K562 (cell line): Measurements from ENCODE around the gene LGALS8. TPM values are rescaled to one million over a fixed set of nuclear protein-coding genes. Genes with fewer than 3 reads are reported as not detected.

Source experiments
- ATAC-seq: fragments of 200-7000 bp; cut with Tn5 transposase; 3 replicates; pipeline ENCODE4 v1.9.1; 2020; ENCODE audit warnings: moderate library complexity
- BruUV-seq: library from RNA; stranded (reverse); fragments of 400-500 nt; replicated peaks from 2 replicates; lab custom pipeline; 2021; lab: Mats Ljungman, UMichigan
- CTCF ChIA-PET: fragments of 300-600 bp; formaldehyde crosslinking; extraction: SDS; loops from one replicate; lab custom pipeline; 2021; ENCODE audit warnings: low intra/inter-chr PET ratio; lab: Yijun Ruan, JAX
- POLR2A ChIA-PET: fragments of 300-600, 350-650 bp; sonication (Branson Sonifier 250); formaldehyde crosslinking; extraction: SDS; loops from one replicate; lab custom pipeline; 2021; ENCODE audit warnings: antibody characterized with exemption, inconsistent platforms; lab: Yijun Ruan, JAX
- DNase-seq, 4 experiments: peaks; one replicate each; pipeline versions ENCODE4 v3.0.0 to v3.0.0-alpha.2; 2011 to 2018; ENCODE audit warnings: low spot score in 3 of 4, mixed read lengths in 3 of 4; ENCODE audit errors: extremely low read depth in 1 of 4
- FAIRE-seq: peaks from 2 replicates; lab custom pipeline; 2011; peaks lifted over from hg19 to GRCh38; lab: Jason Lieb, UNC
- H2AFZ ChIP-seq: 2 replicates; pipeline ENCODE4 v1.6.0; 2011; ENCODE audit warnings: low read depth, low read length, control low read depth, inconsistent platforms
- H3K27ac ChIP-seq: fragments of 200-600 bp; 3 replicates; pipeline ENCODE4 v1.8.0; 2011; ENCODE audit warnings: low read depth, mild to moderate bottlenecking, control low read depth, inconsistent platforms, low read length, moderate library complexity, mixed read lengths; ENCODE audit errors: extremely low read depth
- H3K27me3 ChIP-seq, 2 experiments: fragments of 300-600 bp in 1 of 2; 2 replicates in 1 of 2; 3 replicates in 1 of 2; pipeline versions ENCODE4 v1.6.0 to v1.8.0; 2011; ENCODE audit warnings: inconsistent platforms in 2 of 2, low read length in 2 of 2, mild to moderate bottlenecking in 1 of 2, mixed read lengths in 1 of 2, moderate library complexity in 1 of 2; ENCODE audit not compliant: control insufficient read depth in 2 of 2, insufficient read depth in 2 of 2
- H3K36me3 ChIP-seq: fragments of 300-600 bp; 3 replicates; pipeline ENCODE4 v1.8.0; 2011; ENCODE audit warnings: mild to moderate bottlenecking, low read length, inconsistent platforms; ENCODE audit not compliant: control insufficient read depth, insufficient read depth
- H3K4me1 ChIP-seq, 2 experiments: fragments of 200-600 bp in 1 of 2; replicated peaks in 1 of 2; 2 replicates in 1 of 2; 3 replicates in 1 of 2; pipeline versions ENCODE4 v1.5.1 to v1.8.0; 2011; ENCODE audit warnings: inconsistent platforms in 2 of 2, low read length in 2 of 2, mild to moderate bottlenecking in 1 of 2, mixed read lengths in 1 of 2, moderate library complexity in 1 of 2; ENCODE audit not compliant: control insufficient read depth in 2 of 2, insufficient read depth in 2 of 2
- H3K4me2 ChIP-seq: 2 replicates; pipeline ENCODE4 v1.6.1; 2011; ENCODE audit warnings: low read length, control low read depth, inconsistent platforms, mixed read lengths; ENCODE audit not compliant: insufficient read depth
- H3K4me3 ChIP-seq: fragments of 200-600 bp; sonication (generic), shearing (Covaris generic); 2 replicates; pipeline ENCODE4 v1.5.1; 2016; ENCODE audit warnings: control low read depth, inconsistent platforms
- H3K79me2 ChIP-seq: fragments of 200-600 bp; 3 replicates; pipeline ENCODE4 v1.8.0; 2011; ENCODE audit warnings: low read length, inconsistent platforms; ENCODE audit not compliant: control insufficient read depth, insufficient read depth
- H3K9ac ChIP-seq, 2 experiments: 2 replicates each; pipeline versions ENCODE4 v1.6.0 to v1.6.1; 2011; ENCODE audit warnings: low read depth in 2 of 2, low read length in 2 of 2, control low read depth in 1 of 2, inconsistent platforms in 1 of 2, mild to moderate bottlenecking in 1 of 2, mixed read lengths in 1 of 2; ENCODE audit not compliant: insufficient read depth in 1 of 2
- H3K9me1 ChIP-seq: one replicate; pipeline ENCODE4 v1.6.0; 2011; ENCODE audit warnings: inconsistent platforms, mild to moderate bottlenecking, low read length, moderate library complexity; ENCODE audit not compliant: control insufficient read depth, insufficient read depth
- H3K9me3 ChIP-seq: replicated peaks from 2 replicates; pipeline ENCODE4 v1.5.1; 2011; ENCODE audit warnings: low read depth, low read length, inconsistent platforms; ENCODE audit not compliant: control insufficient read depth, insufficient read depth
- H4K20me1 ChIP-seq: replicated peaks from 2 replicates; pipeline ENCODE4 v1.6.1; 2011; ENCODE audit warnings: low read length, inconsistent platforms, mixed read lengths; ENCODE audit not compliant: control insufficient read depth, insufficient read depth
- BCL6 ChIP-seq: fragments of 250-450 bp; sonication (Bioruptor Pico); IDR thresholded peaks from 2 replicates; pipeline ENCODE4 v1.4.0; 2020
- ETS2 ChIP-seq: IDR thresholded peaks from 2 replicates; pipeline ENCODE4 v1.6.1; 2016; ENCODE audit warnings: borderline replicate concordance, missing genetic modification characterization, mild to moderate bottlenecking, moderate library complexity, missing compliant biosample characterization; ENCODE audit not compliant: poor library complexity, severe bottlenecking
- EZH2 ChIP-seq: IDR thresholded peaks from 2 replicates; pipeline ENCODE4 v1.6.1; 2012; ENCODE audit warnings: low read depth, mild to moderate bottlenecking, inconsistent platforms, low read length, borderline replicate concordance
- KDM4B ChIP-seq, 2 experiments: fragments of 450-650 bp in 1 of 2; sonication (generic) in 1 of 2; IDR thresholded peaks; 2 replicates each; pipeline ENCODE4 v1.6.1; 2016 to 2017; ENCODE audit warnings: borderline replicate concordance in 2 of 2, antibody characterized with exemption in 1 of 2, low read depth in 1 of 2, mild to moderate bottlenecking in 1 of 2
- MBD2 ChIP-seq: sonication (generic); IDR thresholded peaks from 2 replicates; pipeline ENCODE4 v1.6.1; 2016; ENCODE audit warnings: low read depth, borderline replicate concordance
- MED1 ChIP-seq: sonication (generic); formaldehyde crosslinking; IDR thresholded peaks from 2 replicates; pipeline ENCODE4 v1.8.1; 2023; ENCODE audit warnings: missing genetic modification reagents, borderline replicate concordance
- MYC ChIP-seq, 2 experiments: fragments of 250-450 bp in 1 of 2; sonication (Bioruptor Pico) in 1 of 2; IDR thresholded peaks; 2 replicates each; pipeline versions ENCODE4 v1.5.1 to v1.6.1; 2012 to 2021; ENCODE audit warnings: low read depth in 2 of 2, borderline replicate concordance in 1 of 2, improper control_type of control experiment in 1 of 2, low read length in 1 of 2, mild to moderate bottlenecking in 1 of 2, moderate library complexity in 1 of 2
- NKRF ChIP-seq: fragments of 450-650 bp; IDR thresholded peaks from 2 replicates; pipeline ENCODE4 v1.6.1; 2016; ENCODE audit warnings: borderline replicate concordance
- POLR3A ChIP-seq: IDR thresholded peaks from 2 replicates; pipeline ENCODE4 v1.6.1; 2011; ENCODE audit warnings: borderline replicate concordance, mild to moderate bottlenecking, moderate library complexity; ENCODE audit not compliant: insufficient read length, insufficient read depth; ENCODE audit errors: extremely low read depth
- PURB ChIP-seq: sonication (generic); formaldehyde crosslinking; IDR thresholded peaks from 2 replicates; pipeline ENCODE4 v1.9.0; 2021; ENCODE audit warnings: low read depth, mild to moderate bottlenecking, missing genetic modification reagents
- SMARCA4 ChIP-seq: fragments of 450-650 bp; IDR thresholded peaks from 2 replicates; pipeline ENCODE4 v1.6.1; 2016
- XRCC4 ChIP-seq: IDR thresholded peaks from one replicate; pipeline ENCODE4 v1.6.1; 2011; ENCODE audit not compliant: insufficient read depth, insufficient read length; ENCODE audit errors: extremely low read depth
- ZC3H11A ChIP-seq: IDR thresholded peaks from 2 replicates; pipeline ENCODE4 v1.6.1; 2012; ENCODE audit warnings: low read depth, low read length, improper control_type of control experiment
- ZNF785 ChIP-seq: fragments of 250-450 bp; sonication (Bioruptor Pico); IDR thresholded peaks from 2 replicates; pipeline ENCODE4 v1.4.0; 2020; ENCODE audit warnings: mild to moderate bottlenecking
- WGBS: fragments of 100-300 bp; shearing (Covaris generic); methylation state at CpG from one replicate; pipeline ENCODE4 v1.1.6; 2016; ENCODE audit warnings: low coverage, mixed read lengths; ENCODE audit not compliant: insufficient coverage; ENCODE audit errors: missing lambda C conversion rate; 5-methylcytosine and 5-hydroxymethylcytosine counted together
- in situ Hi-C: fragments of 300-500 bp; cut with MboI; formaldehyde crosslinking; loops from 4 replicates; pipeline ENCODE4 v1.15.0; 2018; ENCODE audit warnings: inconsistent platforms, mixed read lengths
- intact Hi-C: fragments of 100-400 bp; cut with micrococcal nuclease; formaldehyde crosslinking; loops from 2 replicates; pipeline ENCODE4 v1.14.2; 2022
- polyA plus RNA-seq, 8 experiments: library from polyadenylated mRNA; depleted of rRNA in 4 of 8; stranded (reverse) in 5 of 8; unstranded in 3 of 8; fragments of >200 nt; fragmentation: Nextera tagmentation in 2 of 8; fragmentation: Illumina TruSeq in 1 of 8; extraction: Ambion mirVana in 2 of 8; extraction: Trizol in 1 of 8; gene quantifications; 2 replicates each; pipeline versions ENCODE4 v1.2.1 to v1.2.3, GENCODE V29; 2011 to 2014; ENCODE audit warnings: inconsistent platforms in 1 of 8, missing spikeins in 1 of 8
- total RNA-seq, 7 experiments: library from RNA; depleted of rRNA in 6 of 7; stranded (reverse); fragments of >200 nt in 6 of 7; fragmentation: Illumina TruSeq in 2 of 7; extraction: Trizol in 2 of 7; gene quantifications; 2 replicates each; pipeline versions ENCODE4 v1.2.1 to v1.2.3, GENCODE V29; 2011 to 2021; ENCODE audit warnings: low replicate concordance in 1 of 7
- TF ChIP-seq, protein P1 (sequence below), 2 experiments: fragments of 450-650 bp in 1 of 2; IDR thresholded peaks; 2 replicates each; pipeline ENCODE4 v1.6.1; 2011 to 2017; ENCODE audit warnings: low read depth in 2 of 2, antibody characterized with exemption in 1 of 2, borderline replicate concordance in 1 of 2, low read length in 1 of 2, mild to moderate bottlenecking in 1 of 2, mixed read lengths in 1 of 2; ENCODE audit not compliant: control insufficient read depth in 1 of 2
- TF ChIP-seq, protein P2 (sequence below): fragments of 450-650 bp; IDR thresholded peaks from one replicate; pipeline ENCODE4 v1.6.1; 2018; ENCODE audit warnings: mild to moderate bottlenecking, moderate library complexity; ENCODE audit not compliant: partially characterized antibody

Gene LGALS8
- total and polyA plus RNA-seq, 9 of the 15 experiments (the other 6 are each of a cell fraction or from before 2014, with no cell fraction given), result 57.4 to 87.7 (median 70.3) TPM

DNA sequence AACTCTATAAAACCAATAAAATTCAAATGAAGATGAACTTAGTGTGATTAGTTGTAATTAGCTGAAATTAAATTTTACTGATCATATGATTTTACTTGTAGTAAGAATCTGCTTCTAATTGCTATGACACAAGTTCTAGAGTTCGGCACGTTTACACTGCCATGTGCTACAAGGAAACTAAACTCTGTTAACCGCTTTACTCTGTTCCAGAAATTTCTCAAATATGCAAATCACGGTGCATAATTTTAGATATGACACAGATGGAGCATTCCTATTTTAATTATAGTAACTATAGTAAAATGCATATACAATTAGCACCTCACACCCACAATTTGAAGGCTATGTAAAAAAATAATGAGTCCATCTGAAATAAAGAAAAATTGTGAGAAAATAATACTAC is 65.7 kb downstream of the LGALS8 start:
- H3K4me2 ChIP-seq, result no peak overlapping the region
- H3K4me1 ChIP-seq, result no peaks in the 10 kb centered on the region
- WGBS, result 96% methylated on average over 4 of the region's 4 CpGs
- FAIRE-seq (no peak), DNase-seq (no peak), ATAC-seq (no peak)
- peaks cover 96% of the 10 kb centered on the region for H3K36me3 ChIP-seq
- ChIA-PET POLR2A (interaction anchor here (0.8 kb wide), 1 partner anchor 16 kb away, joined by 3 read pairs; no protein-coding TSS in a partner anchor), CTCF (no interaction called here)
- H3K27ac ChIP-seq, result no peak overlapping the region
- no peaks in the 10 kb centered on the region for H3K9me3 ChIP-seq
- no peak overlapping the region for H2AFZ ChIP-seq
- H3K9ac ChIP-seq, result no peak overlapping the region
- no peaks in the 10 kb centered on the region; the same call in 2 of the 3 replicates for H3K79me2 ChIP-seq
- BruUV-seq, result no TSS peak
- in situ Hi-C loops (no loop called here), intact Hi-C loops (no loop called here)
- no peak overlapping the region for H3K4me3 ChIP-seq
- H4K20me1 ChIP-seq, result no peaks in the 10 kb centered on the region
- no peaks in the 10 kb centered on the region for H3K9me1 ChIP-seq
- no peaks in the 10 kb centered on the region for H3K27me3 ChIP-seq
- TF ChIP-seq MBD2, result no peak
- TF ChIP-seq SMARCA4, result no peak
- TF ChIP-seq, protein P1, sequence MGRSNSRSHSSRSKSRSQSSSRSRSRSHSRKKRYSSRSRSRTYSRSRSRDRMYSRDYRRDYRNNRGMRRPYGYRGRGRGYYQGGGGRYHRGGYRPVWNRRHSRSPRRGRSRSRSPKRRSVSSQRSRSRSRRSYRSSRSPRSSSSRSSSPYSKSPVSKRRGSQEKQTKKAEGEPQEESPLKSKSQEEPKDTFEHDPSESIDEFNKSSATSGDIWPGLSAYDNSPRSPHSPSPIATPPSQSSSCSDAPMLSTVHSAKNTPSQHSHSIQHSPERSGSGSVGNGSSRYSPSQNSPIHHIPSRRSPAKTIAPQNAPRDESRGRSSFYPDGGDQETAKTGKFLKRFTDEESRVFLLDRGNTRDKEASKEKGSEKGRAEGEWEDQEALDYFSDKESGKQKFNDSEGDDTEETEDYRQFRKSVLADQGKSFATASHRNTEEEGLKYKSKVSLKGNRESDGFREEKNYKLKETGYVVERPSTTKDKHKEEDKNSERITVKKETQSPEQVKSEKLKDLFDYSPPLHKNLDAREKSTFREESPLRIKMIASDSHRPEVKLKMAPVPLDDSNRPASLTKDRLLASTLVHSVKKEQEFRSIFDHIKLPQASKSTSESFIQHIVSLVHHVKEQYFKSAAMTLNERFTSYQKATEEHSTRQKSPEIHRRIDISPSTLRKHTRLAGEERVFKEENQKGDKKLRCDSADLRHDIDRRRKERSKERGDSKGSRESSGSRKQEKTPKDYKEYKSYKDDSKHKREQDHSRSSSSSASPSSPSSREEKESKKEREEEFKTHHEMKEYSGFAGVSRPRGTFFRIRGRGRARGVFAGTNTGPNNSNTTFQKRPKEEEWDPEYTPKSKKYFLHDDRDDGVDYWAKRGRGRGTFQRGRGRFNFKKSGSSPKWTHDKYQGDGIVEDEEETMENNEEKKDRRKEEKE (IDR thresholded peaks at IDR 0.05; ENCODE audit: borderline replicate concordance in 1 of 2, control insufficient read depth in 1 of 2, low read depth in 2 of 2, low read length in 1 of 2), result no peak
- TF ChIP-seq ZC3H11A, result no peak
- no peak for TF ChIP-seq NKRF
- no peak for TF ChIP-seq PURB
- TF ChIP-seq ETS2 (tag), result no peak
- TF ChIP-seq EZH2, result no peak
- TF ChIP-seq MED1, result no peak
- TF ChIP-seq XRCC4, result no peak
- no peak for TF ChIP-seq KDM4B (IDR thresholded peaks at IDR 0.05; ENCODE audit: borderline replicate concordance in 2 of 2, low read depth in 1 of 2)
- TF ChIP-seq POLR3A, result no peak
- no peak for TF ChIP-seq BCL6 (CRISPR knock-in tag)
- TF ChIP-seq ZNF785 (CRISPR knock-in tag), result no peak
- TF ChIP-seq MYC (IDR thresholded peaks at IDR 0.05; ENCODE audit: low read depth, low read length), result no peak
- TF ChIP-seq MYC (CRISPR knock-in tag; IDR thresholded peaks at IDR 0.05; ENCODE audit: borderline replicate concordance, low read depth), result no peak
- TF ChIP-seq, protein P2, sequence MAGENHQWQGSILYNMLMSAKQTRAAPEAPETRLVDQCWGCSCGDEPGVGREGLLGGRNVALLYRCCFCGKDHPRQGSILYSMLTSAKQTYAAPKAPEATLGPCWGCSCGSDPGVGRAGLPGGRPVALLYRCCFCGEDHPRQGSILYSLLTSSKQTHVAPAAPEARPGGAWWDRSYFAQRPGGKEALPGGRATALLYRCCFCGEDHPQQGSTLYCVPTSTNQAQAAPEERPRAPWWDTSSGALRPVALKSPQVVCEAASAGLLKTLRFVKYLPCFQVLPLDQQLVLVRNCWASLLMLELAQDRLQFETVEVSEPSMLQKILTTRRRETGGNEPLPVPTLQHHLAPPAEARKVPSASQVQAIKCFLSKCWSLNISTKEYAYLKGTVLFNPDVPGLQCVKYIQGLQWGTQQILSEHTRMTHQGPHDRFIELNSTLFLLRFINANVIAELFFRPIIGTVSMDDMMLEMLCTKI, result no peak
